A673 (cell line): ENCODE data around the gene POMGNT2. TPM values are rescaled to one million over a fixed set of nuclear protein-coding genes. Genes with fewer than 3 reads are reported as not detected.

ENCODE experiments used
- BruUV-seq: library from RNA; stranded (reverse); fragments of 400-500 nt; replicated peaks from 2 replicates; lab custom pipeline; 2021; lab: Mats Ljungman, UMichigan
- CTCF ChIA-PET: fragments of 300-600 bp; sonication (Branson Sonifier 250); formaldehyde crosslinking; loops from one replicate; lab custom pipeline; 2022; ENCODE audit warnings: antibody characterized with exemption; lab: Charles Lee
- POLR2A ChIA-PET: fragments of 300-600 bp; sonication (Branson Sonifier 250); formaldehyde crosslinking; loops from one replicate; lab custom pipeline; 2022; ENCODE audit warnings: antibody characterized with exemption; ENCODE audit not compliant: low non-redundant PET; lab: Charles Lee
- DNase-seq: peaks from one replicate; pipeline ENCODE4 v3.0.0-alpha.2; 2015; ENCODE audit warnings: low spot score
- H3K27ac ChIP-seq: fragments of 200-600 bp; sonication (generic); 2 replicates; pipeline ENCODE4 v1.5.1; 2016; ENCODE audit warnings: mixed run types, low read depth, mild to moderate bottlenecking, mixed read lengths, antibody characterized with exemption, low read length; ENCODE audit not compliant: poor library complexity, severe bottlenecking
- H3K27me3 ChIP-seq: fragments of 200-600 bp; sonication (generic); replicated peaks from 2 replicates; pipeline ENCODE4 v1.6.1; 2017; ENCODE audit warnings: mixed run types, low read depth, mild to moderate bottlenecking, mixed read lengths, antibody characterized with exemption, low read length; ENCODE audit not compliant: insufficient read depth, poor library complexity
- H3K36me3 ChIP-seq: fragments of 200-600 bp; sonication (generic); 2 replicates; pipeline ENCODE4 v1.6.1; 2016; ENCODE audit warnings: mixed run types, mild to moderate bottlenecking, mixed read lengths, antibody characterized with exemption, low read length; ENCODE audit not compliant: insufficient read depth, poor library complexity, severe bottlenecking
- H3K4me1 ChIP-seq: fragments of 200-600 bp; sonication (generic); 2 replicates; pipeline ENCODE4 v1.6.1; 2017; ENCODE audit warnings: mixed run types, mild to moderate bottlenecking, mixed read lengths, antibody characterized with exemption, low read length; ENCODE audit not compliant: insufficient read depth, poor library complexity, severe bottlenecking
- H3K4me3 ChIP-seq: fragments of 200-600 bp; sonication (generic); 2 replicates; pipeline ENCODE4 v1.5.1; 2016; ENCODE audit warnings: low read depth, mixed run types, mild to moderate bottlenecking, mixed read lengths, low read length; ENCODE audit not compliant: poor library complexity, severe bottlenecking
- H3K9me3 ChIP-seq: fragments of 200-600 bp; sonication (generic); 2 replicates; pipeline ENCODE4 v1.6.1; 2016; ENCODE audit warnings: mixed run types, low read depth, mild to moderate bottlenecking, mixed read lengths, antibody characterized with exemption, low read length; ENCODE audit not compliant: poor library complexity, severe bottlenecking
- EZH2 ChIP-seq: fragments of 200-600 bp; sonication (generic); IDR thresholded peaks from 2 replicates; pipeline ENCODE4 v1.6.1; 2017; ENCODE audit warnings: borderline replicate concordance, low read depth, mild to moderate bottlenecking, mixed read lengths, antibody characterized with exemption, low read length; ENCODE audit not compliant: poor library complexity, severe bottlenecking
- intact Hi-C: fragments of 100-400 bp; cut with micrococcal nuclease; formaldehyde crosslinking; loops from one replicate; pipeline ENCODE4 v1.10.0; 2022; ENCODE audit not compliant: unreplicated experiment
- total RNA-seq: library from RNA; stranded (reverse); gene quantifications from 2 replicates; pipeline ENCODE4 v1.2.3, GENCODE V29; 2021
- TF ChIP-seq, protein P1 (sequence below): fragments of 300-800, 200-600 bp; sonication (generic); conservative IDR thresholded peaks from 2 replicates; pipeline ENCODE4 v1.5.1; 2017; ENCODE audit warnings: low read depth, mild to moderate bottlenecking, antibody characterized with exemption, low read length, moderate library complexity, mixed read lengths

POMGNT2 gene
- total RNA-seq, 1 experiment from 2014 or later, result 6.5 TPM

DNA sequence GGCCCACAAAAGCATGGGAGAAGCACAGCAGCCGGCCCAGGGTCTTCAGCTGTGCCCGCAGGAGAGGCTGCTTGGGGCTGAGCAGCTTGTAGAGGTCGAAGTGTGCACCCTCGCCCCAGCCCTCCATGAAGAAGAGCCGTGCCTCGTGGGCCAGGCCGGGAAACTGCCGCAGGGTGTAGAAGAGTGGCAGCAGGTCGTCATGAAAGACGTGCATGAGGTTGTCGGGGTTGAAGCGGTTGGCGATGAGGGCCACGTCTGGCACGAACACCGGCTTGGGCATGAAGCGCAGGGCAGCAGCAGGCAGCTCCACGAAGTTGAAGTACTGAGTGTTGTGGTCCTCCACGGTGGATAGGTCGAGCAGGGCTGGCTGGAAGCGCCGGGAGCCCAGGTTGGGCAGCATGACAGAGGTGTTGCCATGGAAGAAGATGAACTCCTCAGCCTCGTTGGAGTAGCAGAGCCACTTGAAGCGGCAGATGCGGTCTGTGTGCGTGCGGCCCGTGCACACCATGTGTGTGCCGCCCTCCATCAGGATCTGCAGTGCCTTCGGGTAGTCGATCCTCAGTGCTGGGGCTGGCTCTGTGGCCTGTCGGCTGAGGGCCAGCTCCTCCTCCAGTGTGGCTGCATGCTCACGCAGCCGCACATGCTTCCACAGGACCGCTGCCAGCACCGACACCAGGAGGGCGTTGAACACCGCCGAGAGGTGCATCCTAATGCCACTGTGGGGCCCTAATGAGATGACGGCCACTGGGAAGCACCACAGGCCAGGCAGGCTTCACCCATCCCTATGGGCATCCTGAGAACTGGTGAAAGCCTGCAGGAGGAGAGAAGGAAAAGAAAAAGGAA, 24.9 kb downstream of the POMGNT2 start:
- Histone ChIP-seq H3K27ac (no peak overlapping the region), H3K9me3 (no peaks in the 10 kb centered on the region), H3K4me3 (no peak overlapping the region), H3K4me1 (no peaks in the 10 kb centered on the region), H3K27me3 (no peaks in the 10 kb centered on the region), H3K36me3 (no peaks in the 10 kb centered on the region)
- intact Hi-C loops, result no loop called here
- no TSS peak for BruUV-seq
- ChIA-PET POLR2A (no interaction called here), CTCF (no interaction called here)
- no peak for TF ChIP-seq EZH2
- TF ChIP-seq, protein P1, sequence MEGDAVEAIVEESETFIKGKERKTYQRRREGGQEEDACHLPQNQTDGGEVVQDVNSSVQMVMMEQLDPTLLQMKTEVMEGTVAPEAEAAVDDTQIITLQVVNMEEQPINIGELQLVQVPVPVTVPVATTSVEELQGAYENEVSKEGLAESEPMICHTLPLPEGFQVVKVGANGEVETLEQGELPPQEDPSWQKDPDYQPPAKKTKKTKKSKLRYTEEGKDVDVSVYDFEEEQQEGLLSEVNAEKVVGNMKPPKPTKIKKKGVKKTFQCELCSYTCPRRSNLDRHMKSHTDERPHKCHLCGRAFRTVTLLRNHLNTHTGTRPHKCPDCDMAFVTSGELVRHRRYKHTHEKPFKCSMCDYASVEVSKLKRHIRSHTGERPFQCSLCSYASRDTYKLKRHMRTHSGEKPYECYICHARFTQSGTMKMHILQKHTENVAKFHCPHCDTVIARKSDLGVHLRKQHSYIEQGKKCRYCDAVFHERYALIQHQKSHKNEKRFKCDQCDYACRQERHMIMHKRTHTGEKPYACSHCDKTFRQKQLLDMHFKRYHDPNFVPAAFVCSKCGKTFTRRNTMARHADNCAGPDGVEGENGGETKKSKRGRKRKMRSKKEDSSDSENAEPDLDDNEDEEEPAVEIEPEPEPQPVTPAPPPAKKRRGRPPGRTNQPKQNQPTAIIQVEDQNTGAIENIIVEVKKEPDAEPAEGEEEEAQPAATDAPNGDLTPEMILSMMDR, result no peak
- DNase-seq, result no peak

DNA sequence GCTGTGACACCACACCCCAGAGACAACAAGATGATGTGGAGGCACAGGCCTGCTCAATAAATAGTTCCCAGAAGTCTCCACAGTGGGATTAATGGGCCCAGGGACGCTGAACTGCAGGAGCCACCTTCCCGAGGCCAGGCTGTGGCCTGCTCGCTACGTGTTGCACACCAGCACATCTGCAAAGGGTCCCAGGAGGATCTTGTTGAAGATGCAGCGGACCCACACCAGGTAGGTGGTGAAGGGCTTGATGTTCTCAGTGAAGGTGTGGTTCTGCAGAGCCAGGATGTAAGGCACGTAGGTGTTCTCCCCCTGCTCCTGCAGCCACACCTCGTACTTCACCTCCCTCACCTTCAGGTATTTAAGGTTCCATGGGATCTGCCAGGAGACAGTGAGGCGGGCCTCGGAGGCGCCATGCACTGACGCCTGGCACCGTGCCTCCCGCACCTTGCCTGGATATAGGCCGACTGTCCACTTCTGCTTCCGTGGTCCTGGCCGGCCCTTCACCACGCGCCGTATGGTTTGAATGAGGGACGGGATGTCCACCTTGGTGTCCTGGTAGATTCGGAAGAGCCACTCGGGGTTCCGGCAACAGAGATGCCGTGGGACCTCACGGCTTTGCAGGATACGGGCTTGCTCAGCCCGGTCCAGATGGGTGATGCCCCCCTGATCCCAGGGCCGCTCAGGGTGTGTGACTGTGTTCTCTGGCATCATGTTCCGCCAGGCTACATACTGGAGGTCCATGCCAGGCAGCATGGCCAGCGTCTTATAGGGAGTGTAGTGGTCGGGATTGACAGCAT, 26.1 kb downstream of the POMGNT2 start:
- BruUV-seq, result no TSS peak
- Histone ChIP-seq H3K36me3 (no peaks in the 10 kb centered on the region), H3K27me3 (no peaks in the 10 kb centered on the region), H3K9me3 (no peaks in the 10 kb centered on the region), H3K27ac (no peak overlapping the region), H3K4me3 (no peak overlapping the region), H3K4me1 (no peaks in the 10 kb centered on the region)
- TF ChIP-seq, protein P1, result no peak
- no peak for TF ChIP-seq EZH2
- intact Hi-C loops, result no loop called here
- ChIA-PET CTCF (no interaction called here), POLR2A (no interaction called here)
- no peak for DNase-seq

DNA sequence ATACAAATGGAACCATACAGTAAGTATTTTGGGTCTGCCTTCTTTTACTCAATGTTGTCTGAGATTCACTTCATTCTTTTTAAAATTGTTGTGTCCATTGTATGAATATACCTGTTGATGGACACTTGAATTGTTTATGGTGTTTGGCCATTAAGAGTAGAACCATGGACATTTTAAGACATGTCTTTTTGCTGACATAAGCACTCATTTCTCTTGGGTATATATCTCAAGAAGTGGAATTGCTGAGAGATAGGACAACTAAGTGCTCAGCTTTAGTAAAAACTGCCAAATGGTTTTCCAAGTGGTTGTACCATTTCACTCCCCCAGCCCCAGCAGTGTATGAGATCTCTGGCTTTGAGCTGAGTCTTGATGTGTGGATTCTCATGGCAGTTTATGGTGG, 28.2 kb downstream of the POMGNT2 start:
- no peaks in the 10 kb centered on the region for H3K27me3 ChIP-seq
- ChIA-PET POLR2A (no interaction called here), CTCF (no interaction called here)
- H3K4me1 ChIP-seq, result no peaks in the 10 kb centered on the region
- intact Hi-C loops, result no loop called here
- H3K4me3 ChIP-seq, result no peak overlapping the region
- no peaks in the 10 kb centered on the region for H3K36me3 ChIP-seq
- no peak for DNase-seq
- no peaks in the 10 kb centered on the region for H3K9me3 ChIP-seq
- no peak for TF ChIP-seq EZH2
- TF ChIP-seq, protein P1, result no peak
- BruUV-seq, result no TSS peak
- H3K27ac ChIP-seq, result no peak overlapping the region
